Natural killer cell (primary cell): ENCODE results near the gene SLX9. TPM values are rescaled to one million over a fixed set of nuclear protein-coding genes. Genes with fewer than 3 reads are reported as not detected.

Experiments
- ATAC-seq, 3 donors: fragments of 150-1000 bp in 2 of 3; fragments of 200-7000 bp in 1 of 3; cut with Tn5 transposase; 1 replicate in 1 of 3; 2 replicates in 2 of 3; pipeline ENCODE4 v1.10.0; 2021; ENCODE audit warnings: mild to moderate bottlenecking in 2 of 3, moderate library complexity in 2 of 3
- DNase-seq, 2 donors: peaks; one replicate each; pipeline versions ENCODE4 v3.0.0 to v3.0.0-alpha.2; 2013 to 2021; ENCODE audit warnings: mixed read lengths in 1 of 2
- H3K27ac ChIP-seq: one replicate; pipeline ENCODE4 v1.5.1; 2013; ENCODE audit warnings: mild to moderate bottlenecking, low read length
- H3K27me3 ChIP-seq: one replicate; pipeline ENCODE4 v1.6.1; 2013; ENCODE audit warnings: low read length; ENCODE audit not compliant: control insufficient read depth, insufficient read depth
- H3K36me3 ChIP-seq: one replicate; pipeline ENCODE4 v1.6.1; 2013; ENCODE audit warnings: low read length; ENCODE audit not compliant: control insufficient read depth, insufficient read depth
- H3K4me1 ChIP-seq: one replicate; pipeline ENCODE4 v1.6.1; 2013; ENCODE audit warnings: low read length; ENCODE audit not compliant: control insufficient read depth, insufficient read depth
- H3K4me3 ChIP-seq: one replicate; pipeline ENCODE4 v1.5.1; 2013; ENCODE audit warnings: low read length
- H3K9me3 ChIP-seq: one replicate; pipeline ENCODE4 v1.6.1; 2013; ENCODE audit warnings: low read length; ENCODE audit not compliant: control insufficient read depth, insufficient read depth
- H3K27ac Mint-ChIP-seq, 2 donors: one replicate each; pipeline ENCODE4 v1.8.0; 2022; ENCODE audit warnings: mild to moderate bottlenecking in 2 of 2, mixed read lengths in 2 of 2, moderate library complexity in 1 of 2
- H3K27me3 Mint-ChIP-seq, 2 donors: one replicate each; pipeline ENCODE4 v1.8.0; 2022; ENCODE audit warnings: low read depth in 2 of 2, mixed read lengths in 2 of 2
- H3K36me3 Mint-ChIP-seq: one replicate; pipeline ENCODE4 v1.8.0; 2022; ENCODE audit warnings: mixed read lengths
- H3K4me1 Mint-ChIP-seq, 2 donors: one replicate each; pipeline ENCODE4 v1.8.0; 2022; ENCODE audit warnings: mixed read lengths in 2 of 2
- H3K4me3 Mint-ChIP-seq: one replicate; pipeline ENCODE4 v1.8.0; 2022; ENCODE audit warnings: mild to moderate bottlenecking, moderate library complexity, mixed read lengths
- H3K9me3 Mint-ChIP-seq, 2 donors: one replicate each; pipeline ENCODE4 v1.8.0; 2022; ENCODE audit warnings: mixed read lengths in 2 of 2
- WGBS: methylation state at CpG from one replicate; pipeline ENCODE4 v1.1.7; 2013; ENCODE audit warnings: missing lambda C conversion rate; ENCODE audit not compliant: insufficient coverage; 5-methylcytosine and 5-hydroxymethylcytosine counted together
- intact Hi-C: fragments of 100-400 bp; cut with micrococcal nuclease; formaldehyde crosslinking; loops from one replicate; pipeline ENCODE4 v1.14.2; 2022
- total RNA-seq, 4 donors: library from RNA; stranded (reverse); fragments of 120-200 nt in 1 of 4; gene quantifications; one replicate each; pipeline versions ENCODE4 v1.2.3 to v1.2.4, GENCODE V29; 2013 to 2022
- TF ChIP-seq, protein P1 (sequence below): fragments of 200-600 bp; IDR thresholded peaks from one replicate; pipeline ENCODE4 v1.8.0; 2022; ENCODE audit warnings: antibody characterized with exemption

Gene SLX9
- total RNA-seq, 3 donors from 2014 or later (not counting 1 experiment from before 2014, with no cell fraction given), result 12.8 to 22.9 (median 20.0) TPM

DNA sequence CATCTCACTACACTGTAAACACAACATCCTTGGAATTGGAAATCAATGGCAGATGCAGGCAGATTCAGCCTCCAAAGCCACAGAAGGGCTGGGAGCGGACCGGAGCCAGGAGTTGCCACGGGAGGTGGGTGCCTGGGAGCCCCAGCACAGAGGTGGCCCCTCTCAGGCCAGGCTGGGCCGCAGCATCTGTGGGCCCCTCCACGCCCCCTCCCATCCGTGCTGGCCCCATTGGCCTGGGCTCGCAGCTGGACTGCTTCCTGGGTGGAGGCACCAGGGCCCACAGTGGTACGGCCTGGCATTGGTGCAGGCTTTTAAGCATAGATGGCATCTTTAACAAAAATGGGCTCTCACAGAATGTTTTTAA is 64.2 kb downstream of the SLX9 start:
- Histone ChIP-seq H3K27me3 (no peaks in the 10 kb centered on the region), H3K4me1 (no peaks in the 10 kb centered on the region), H3K9me3 (no peaks in the 10 kb centered on the region), H3K4me3 (no peak overlapping the region), H3K36me3 (no peaks in the 10 kb centered on the region), H3K27ac (no peak overlapping the region)
- peaks cover 4 to 11% of the 10 kb centered on the region in 2 donors for H3K4me1 Mint-ChIP-seq
- peaks cover 27% of the 10 kb centered on the region in 2 donors for H3K27me3 Mint-ChIP-seq
- intact Hi-C loops, result no loop called here
- TF ChIP-seq, protein P1, sequence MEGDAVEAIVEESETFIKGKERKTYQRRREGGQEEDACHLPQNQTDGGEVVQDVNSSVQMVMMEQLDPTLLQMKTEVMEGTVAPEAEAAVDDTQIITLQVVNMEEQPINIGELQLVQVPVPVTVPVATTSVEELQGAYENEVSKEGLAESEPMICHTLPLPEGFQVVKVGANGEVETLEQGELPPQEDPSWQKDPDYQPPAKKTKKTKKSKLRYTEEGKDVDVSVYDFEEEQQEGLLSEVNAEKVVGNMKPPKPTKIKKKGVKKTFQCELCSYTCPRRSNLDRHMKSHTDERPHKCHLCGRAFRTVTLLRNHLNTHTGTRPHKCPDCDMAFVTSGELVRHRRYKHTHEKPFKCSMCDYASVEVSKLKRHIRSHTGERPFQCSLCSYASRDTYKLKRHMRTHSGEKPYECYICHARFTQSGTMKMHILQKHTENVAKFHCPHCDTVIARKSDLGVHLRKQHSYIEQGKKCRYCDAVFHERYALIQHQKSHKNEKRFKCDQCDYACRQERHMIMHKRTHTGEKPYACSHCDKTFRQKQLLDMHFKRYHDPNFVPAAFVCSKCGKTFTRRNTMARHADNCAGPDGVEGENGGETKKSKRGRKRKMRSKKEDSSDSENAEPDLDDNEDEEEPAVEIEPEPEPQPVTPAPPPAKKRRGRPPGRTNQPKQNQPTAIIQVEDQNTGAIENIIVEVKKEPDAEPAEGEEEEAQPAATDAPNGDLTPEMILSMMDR, result no peak
- no peaks in the 10 kb centered on the region for H3K36me3 Mint-ChIP-seq
- DNase-seq (no peak), ATAC-seq (no peak)
- H3K27ac Mint-ChIP-seq, result no peak overlapping the region
- no peak overlapping the region for H3K4me3 Mint-ChIP-seq
- WGBS, result 93% methylated on average over 8 of the region's 8 CpGs
- H3K9me3 Mint-ChIP-seq, result no peaks in the 10 kb centered on the region

DNA sequence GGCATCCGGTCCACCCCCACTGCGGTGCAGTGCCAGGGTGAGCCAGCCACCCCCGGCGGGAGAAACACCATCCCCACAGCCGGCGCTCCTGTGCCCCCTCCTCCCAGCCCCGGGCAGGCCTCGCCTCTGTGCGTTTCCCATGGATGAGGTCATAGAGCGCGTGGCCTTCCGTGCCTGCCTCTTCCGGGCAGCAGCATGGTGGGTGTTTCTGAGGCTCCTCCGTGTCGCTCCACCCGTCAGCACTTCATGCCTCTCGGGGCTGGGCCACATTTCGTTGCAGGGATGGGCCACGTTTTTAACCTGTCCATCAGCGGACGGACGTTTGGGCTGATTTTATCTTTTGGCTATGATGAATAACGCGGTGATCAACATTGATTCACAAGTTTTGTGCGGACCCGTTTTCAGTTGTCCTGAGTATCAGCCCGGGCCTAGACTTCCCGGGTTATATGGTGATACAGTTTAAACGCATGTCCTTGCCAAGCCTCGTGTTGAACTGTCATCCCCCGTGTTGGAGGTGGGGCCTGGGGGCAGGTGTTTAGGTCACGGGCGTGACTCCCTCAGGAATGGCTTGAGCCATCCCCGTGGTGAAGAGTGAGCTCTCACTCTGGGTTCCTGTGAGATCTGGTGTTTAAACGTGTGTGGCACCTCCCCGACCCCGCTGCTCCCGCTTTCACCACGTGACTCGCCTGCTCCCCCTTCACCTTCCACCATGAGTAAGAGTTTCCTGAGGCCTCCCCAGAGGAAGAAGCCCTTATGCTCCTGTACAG is 64.8 kb downstream of the SLX9 start:
- intact Hi-C loops, result no loop called here
- peaks cover 4 to 11% of the 10 kb centered on the region in 2 donors for H3K4me1 Mint-ChIP-seq

DNA sequence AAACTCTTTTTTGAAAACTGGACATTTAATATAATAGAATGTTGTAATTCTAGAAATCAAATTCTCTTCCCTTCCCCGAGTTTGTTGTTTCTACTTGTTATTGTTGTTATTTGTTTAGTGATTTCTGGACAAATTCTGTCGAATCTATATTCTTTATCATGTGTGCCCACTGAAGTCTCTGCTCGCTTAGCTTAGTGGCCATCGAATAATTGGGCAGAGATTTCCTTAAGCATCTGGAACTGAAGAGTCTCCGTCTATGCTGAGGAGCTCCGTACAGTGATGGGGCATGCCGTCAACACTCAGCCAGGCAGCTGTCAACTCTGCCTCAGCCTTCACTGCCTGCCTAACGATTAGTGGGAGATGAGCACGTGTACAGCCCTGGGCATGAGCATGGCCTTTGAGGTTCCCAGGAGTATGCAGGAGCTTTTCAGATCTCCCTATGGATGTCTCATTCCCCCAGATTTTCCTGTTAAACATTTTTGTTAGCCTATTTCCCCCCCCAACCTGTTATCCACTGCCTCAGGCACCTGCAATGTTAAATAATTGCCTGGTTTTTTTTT is 66.8 kb downstream of the SLX9 start:
- TF ChIP-seq, protein P1, result no peak
- H3K4me3 ChIP-seq, result no peak overlapping the region
- no peaks in the 10 kb centered on the region for H3K27me3 ChIP-seq
- Mint-ChIP-seq H3K36me3 (no peaks in the 10 kb centered on the region), H3K4me3 (no peak overlapping the region), H3K27me3 (peaks cover 40 to 47% of the 10 kb centered on the region in 2 donors), H3K27ac (no peak overlapping the region), H3K9me3 (no peaks in the 10 kb centered on the region), H3K4me1 (peaks cover 4 to 11% of the 10 kb centered on the region in 2 donors)
- H3K4me1 ChIP-seq, result no peaks in the 10 kb centered on the region
- ATAC-seq (no peak), DNase-seq (no peak)
- H3K36me3 ChIP-seq, result no peaks in the 10 kb centered on the region
- intact Hi-C loops, result no loop called here
- WGBS, result 88% methylated on average over 8 of the region's 9 CpGs
- H3K9me3 ChIP-seq, result no peaks in the 10 kb centered on the region
- H3K27ac ChIP-seq, result no peak overlapping the region

More for the DNA sequence above, 64.8 kb downstream of the SLX9 start:
- TF ChIP-seq, protein P1, result no peak
- 83% methylated on average over 40 of the region's 40 CpGs for WGBS
- Histone ChIP-seq H3K4me3 (no peak overlapping the region), H3K27ac (no peak overlapping the region), H3K4me1 (no peaks in the 10 kb centered on the region), H3K36me3 (no peaks in the 10 kb centered on the region), H3K27me3 (no peaks in the 10 kb centered on the region), H3K9me3 (no peaks in the 10 kb centered on the region)
- ATAC-seq (no peak), DNase-seq (no peak)
- Mint-ChIP-seq H3K4me3 (no peak overlapping the region), H3K27ac (no peak overlapping the region), H3K36me3 (no peaks in the 10 kb centered on the region), H3K9me3 (no peaks in the 10 kb centered on the region), H3K27me3 (peaks cover 27 to 33% of the 10 kb centered on the region in 2 donors)
